Brain pericyte (primary cell): ENCODE measurements around the gene TDP1.
"Not testable (repeated sequence)": the region's sequence is repeated elsewhere in the genome, so short reads cannot be mapped to it uniquely, and the experiment has no call there.

Experiments used
- DNase-seq: peaks from one replicate; pipeline ENCODE4 v3.0.0-alpha.2; 2012; ENCODE audit warnings: low read depth, low spot score

TDP1 gene

DNA sequence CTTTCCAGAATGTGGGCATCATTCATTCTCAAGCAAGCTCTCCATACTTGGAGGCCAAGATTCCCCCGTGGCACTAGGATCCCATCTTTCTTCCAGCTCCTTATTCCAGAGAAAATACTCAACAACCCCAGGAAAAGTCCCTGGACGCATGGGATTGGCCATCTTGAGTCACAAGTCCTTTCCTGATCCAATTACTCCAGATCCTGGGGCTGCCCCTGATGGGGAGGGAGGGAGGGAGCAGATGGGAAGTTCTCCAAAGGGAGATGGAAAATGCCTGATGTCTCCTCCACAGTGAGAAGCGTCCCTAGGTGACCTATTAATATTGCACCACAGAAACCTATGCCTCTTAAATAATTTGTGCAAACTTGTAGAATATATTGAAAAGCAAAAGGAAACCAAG is 93.7 kb downstream of the TDP1 start:
- no peak for DNase-seq

DNA sequence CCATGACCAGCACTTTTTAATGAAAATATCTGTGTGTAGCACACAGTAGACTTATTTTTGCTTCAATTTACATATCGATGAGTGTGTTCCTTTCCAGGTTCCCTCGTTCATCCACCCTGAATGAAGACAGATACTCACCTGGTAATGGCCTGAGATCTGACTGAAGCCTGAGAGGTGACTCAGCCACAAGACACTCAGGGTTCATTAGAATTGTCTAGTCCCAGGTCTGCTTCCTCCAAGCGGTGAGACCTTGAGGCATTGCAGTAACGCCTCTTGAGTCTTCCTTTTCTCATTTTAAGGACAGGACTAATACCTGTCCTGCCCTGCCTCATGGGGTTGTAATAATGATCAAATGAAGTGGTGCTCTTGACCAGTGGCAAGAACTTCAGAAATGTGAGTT is 94.5 kb downstream of the TDP1 start:
- DNase-seq: no peak

DNA sequence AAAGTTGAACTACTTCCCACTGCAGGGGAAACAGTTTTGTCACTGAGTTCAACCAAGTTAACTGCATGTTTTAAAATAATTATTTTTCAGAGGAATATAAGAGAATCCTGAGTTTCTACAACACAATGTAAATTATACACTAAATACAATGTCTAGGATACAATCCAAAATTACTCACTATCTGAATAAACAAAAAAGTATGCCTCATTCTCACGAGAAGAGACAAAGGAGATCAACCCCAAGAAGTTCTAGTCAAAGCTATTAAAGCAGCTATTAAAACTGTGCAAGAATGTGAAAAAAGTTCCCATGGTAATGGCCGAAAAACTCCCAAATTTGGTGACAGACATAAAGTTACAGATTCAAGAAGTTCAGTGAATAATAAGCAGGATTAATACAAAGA is 97.3 kb downstream of the TDP1 start:
- DNase-seq: no peak

DNA sequence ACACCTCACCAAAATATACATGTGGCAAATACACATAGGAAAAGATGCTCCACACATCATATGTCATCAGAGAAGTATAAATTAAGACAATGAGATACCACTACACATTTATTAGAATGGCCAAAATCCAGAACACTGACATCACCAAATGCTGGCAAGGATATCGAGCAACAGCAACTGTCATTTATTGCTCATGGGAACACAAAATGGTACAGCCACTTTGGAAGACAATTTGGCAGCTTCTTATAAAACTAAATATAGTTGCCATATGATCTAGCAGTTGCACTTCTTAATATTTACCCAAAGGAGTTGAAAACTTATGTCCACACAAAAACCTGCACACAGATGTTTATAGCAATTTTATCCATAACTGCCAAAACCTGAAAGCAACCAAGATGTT is 99.1 kb downstream of the TDP1 start:
- no peak for DNase-seq

GRCh38 chr14:90056826-90057225 is 101.1 kb downstream of the TDP1 start:
- no peak for DNase-seq

DNA sequence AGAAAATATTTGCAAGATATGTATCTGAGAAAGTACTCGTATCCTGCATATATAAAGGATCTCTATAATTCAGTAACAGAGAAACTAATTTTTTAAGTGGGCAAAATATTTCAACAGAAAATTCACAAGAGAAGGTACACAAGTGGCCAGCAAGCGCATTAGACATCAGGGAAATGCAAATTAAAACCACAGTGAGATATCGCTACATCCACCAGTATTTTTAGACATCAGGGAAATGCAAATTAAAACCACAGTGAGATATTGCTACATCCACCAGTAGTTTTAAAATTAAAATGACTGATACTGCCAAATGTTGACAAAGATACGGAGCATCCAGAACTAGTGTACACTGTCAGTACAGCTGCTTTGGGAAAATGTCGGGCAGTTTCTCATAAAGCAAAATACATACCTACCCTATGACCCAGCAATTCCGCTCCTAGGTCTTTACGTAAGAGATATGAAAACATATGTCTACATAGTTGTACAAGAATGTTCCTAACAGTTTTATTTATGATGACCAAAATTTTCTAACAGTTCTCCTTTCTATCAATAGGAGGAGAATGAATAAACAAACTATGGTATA is 103.2 kb downstream of the TDP1 start:
- DNase-seq: no peak

DNA sequence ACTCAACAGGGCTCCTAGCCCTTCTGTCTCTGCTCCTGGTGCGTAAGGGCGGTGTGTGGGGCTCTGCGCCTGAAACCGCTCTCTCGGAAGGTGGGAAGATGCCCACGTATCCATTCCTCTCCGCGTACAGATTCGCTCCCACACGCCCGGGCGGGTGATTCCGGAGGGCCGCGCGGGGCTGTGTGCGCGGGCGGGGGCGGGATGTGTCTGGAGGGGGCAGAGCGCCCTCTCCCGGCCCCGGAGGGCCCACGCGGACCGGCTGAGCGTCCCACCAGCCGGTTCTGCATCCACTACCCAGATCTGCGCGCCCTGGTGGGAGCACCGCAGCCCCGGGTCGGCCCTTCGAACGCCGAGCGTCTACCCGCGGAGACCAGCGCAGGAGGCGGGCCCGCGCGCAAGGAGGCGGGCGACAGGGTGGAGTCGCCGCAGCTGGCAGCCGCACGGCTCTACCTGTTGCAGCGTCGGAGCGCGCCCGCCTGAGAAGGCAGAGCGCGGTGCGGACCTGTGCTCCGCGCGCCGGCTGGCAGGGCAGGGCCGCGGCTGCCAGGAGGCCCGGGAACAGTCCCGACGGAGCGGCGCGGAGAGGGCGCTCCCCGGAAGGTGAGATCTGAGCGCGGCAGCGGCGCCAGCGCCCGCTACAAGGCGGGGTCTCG is 104.7 kb downstream of the TDP1 start:
- no peak for DNase-seq

DNA sequence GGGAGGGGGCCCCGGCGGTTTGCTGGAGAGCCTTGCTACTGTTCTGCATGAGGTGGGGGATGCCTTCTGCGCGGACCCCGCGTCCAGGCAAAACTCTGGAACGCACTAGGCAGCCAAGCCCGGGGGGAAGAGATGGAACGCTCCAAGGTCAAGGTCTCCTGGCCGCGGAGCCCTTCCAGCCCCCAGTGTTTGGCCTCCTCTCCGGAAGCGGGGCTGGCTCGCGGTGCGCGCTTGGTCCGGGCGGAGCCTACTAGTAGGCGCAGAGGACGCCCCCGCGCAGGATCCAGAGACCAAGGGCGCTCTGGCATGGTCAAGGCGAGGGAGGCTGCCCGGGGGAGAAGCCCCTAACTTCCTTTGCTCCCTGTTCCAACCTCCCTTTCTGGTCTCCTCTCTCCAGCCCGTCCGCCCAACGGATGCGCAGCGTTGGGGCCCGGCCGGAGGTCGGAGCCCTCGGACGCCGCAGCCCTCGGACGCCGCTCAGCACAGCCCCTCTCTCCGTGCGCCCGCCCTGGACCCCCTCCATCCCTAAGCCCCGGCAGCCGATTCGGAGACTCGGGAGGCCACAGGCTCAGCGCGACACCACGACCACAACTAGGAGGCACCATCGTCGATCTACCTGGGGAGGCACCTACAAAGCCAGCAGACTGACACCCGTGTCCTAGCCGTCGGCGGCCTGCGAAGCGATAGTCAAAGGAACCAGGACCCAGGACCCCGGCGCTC is 105.4 kb downstream of the TDP1 start:
- DNase-seq: no peak

DNA sequence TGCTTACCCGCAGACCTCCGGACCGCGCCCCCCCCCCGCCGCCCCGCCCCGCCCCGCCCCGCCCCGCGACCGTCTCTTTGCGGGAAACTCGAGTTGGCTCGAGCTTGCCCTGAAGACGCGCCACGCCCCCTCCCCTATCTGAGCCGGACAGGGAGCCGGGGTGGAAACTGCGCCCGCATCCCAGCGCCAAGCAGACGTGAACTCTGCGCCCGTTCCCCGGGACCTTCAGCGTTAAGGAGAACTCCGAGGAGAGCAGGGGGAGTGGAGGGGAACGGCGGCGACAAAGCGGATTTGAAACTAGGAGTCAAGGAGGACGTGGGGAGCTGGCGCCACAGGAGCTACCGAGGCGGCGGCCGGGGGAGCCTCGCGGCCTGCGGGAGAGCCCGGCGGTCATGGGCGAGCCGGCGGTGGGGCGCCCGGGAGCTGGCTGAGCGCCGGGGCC is 106.0 kb downstream of the TDP1 start, which contains the start of gene KCNK13:
TSS of gene KCNK13 (plus strand) at position 310 of the 442 bp plus-strand sequence. CDS start 212 bp downstream, outside the sequence.
- DNase-seq: no peak

- DNase-seq: no peak
These were observed 106.5 kb downstream of the TDP1 start for GRCh38 chr14:90062127-90062794.

GRCh38 chr14:90062822-90063539 is 107.3 kb downstream of the TDP1 start:
- no peak for DNase-seq

GRCh38 chr14:90072350-90072749 is 116.6 kb downstream of the TDP1 start:
- no peak for DNase-seq

DNA sequence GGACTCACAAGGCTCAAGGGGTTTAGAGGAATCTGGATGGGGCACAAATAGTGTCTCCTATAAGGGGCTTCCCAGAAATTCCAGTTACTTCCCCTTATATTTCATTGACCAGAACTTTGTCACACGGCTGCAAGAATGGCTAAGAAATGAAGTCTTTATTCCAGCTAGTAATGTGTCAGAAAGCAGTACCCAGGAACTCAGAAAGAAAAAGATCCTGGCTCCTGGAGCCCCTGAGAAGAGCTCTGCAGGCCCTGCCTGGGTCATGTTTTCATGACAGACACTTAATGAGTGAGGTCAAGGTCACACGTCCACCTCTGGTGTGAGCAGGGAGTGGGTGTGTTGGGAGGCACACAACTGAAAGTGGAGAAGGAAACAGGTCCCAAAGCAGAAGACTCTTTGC is 123.8 kb downstream of the TDP1 start:
- DNase-seq: no peak

DNA sequence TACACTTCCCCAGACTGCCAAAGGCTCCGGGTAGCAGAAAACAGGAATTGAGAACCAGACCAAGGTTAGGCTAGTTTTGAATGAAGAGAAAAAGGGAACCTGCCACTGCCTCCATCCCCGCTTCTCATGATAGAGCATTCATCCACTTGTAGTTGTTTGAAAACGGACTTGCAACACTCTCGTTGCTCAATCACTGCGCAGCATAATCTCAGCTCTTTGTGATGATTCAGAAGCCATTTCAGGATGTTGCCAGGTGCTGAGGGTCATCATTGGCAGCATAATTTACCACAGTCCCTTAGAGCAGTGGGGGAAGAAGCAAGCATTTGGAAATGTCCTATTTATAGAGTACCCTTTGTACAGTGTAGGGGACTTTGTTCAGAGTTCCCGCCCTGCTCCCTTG is 131.7 kb downstream of the TDP1 start:
- DNase-seq: no peak

- no peak for DNase-seq
These were observed 132.4 kb downstream of the TDP1 start for GRCh38 chr14:90088176-90088575.

DNA sequence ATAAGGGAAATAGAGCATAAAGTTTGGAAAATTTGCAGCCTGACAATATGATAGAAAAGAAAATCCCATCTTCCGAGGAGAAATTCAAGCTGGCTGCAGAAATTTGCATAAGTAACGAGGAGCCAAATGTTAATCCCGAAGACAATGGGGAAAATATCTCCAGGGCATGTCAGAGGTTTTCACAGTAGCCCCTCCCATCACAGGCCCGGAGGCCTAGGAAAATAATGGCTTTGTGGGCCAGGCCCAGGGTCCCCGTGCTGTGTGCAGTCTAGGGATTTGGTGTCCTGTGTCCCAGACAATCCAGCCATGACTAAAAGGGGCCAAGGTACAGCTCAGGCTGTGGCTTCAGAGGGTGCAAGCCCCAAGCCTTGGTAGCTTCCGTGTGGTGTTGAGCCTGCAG is 133.8 kb downstream of the TDP1 start:
- DNase-seq: not testable (repeated sequence)

DNA sequence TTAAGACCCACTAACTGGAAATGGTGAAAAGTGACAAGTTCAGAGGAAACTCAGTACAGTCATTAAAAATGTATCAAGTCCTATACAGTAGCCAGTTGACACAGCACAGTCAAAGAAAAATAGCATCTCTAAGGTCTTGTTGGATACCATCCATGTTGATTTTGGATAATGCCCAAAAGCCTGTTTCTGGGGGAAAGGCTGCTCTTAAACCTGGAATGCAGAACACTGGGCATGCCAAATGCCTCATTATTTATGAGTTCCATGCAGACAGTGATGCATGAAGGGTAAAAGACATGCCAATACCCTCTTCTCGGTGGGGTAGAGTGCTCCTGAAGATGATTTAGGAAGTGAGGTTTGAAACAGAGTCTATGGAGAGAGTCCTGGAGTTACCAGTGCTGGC is 135.7 kb downstream of the TDP1 start:
- DNase-seq: no peak

DNA sequence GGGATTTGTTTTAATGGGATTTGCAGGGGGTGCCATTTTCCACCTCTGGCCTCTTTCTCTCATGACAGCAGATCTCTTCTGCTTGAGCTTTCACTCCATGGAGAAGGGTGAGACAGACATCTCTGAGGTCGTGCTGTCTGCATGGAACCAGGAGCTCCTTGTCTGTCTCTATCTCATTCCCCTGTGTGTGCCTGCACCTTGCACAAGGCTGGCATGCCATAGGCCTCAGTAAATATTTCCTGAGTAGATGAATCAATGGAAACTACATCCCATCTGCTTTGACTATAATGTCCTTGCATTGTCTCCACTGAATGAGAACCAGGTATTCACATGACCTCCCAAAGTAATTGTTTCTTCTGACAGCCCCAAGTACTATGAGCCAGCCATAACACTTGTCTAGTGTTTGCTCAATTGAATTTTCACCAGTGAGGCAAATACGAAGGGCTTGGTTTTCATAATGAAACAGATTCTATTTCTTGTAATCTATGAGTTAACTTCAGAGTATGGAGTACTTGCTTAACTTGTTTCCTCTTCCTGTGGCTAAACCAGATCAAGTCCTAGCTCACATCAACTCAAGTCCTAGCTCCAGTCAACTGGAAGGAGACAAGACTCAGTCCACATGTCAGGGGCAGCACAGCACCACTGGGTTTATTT is 138.3 kb downstream of the TDP1 start:
- DNase-seq: no peak
